ENCODE results near the gene BRINP3.
A peak's percentile ranks its signal among the peaks of the same experiment; 100 is the strongest.
"Not testable (repeated sequence)": the region's sequence is repeated elsewhere in the genome, so short reads cannot be mapped to it uniquely, and the experiment has no call there.

Gene BRINP3

DNA sequence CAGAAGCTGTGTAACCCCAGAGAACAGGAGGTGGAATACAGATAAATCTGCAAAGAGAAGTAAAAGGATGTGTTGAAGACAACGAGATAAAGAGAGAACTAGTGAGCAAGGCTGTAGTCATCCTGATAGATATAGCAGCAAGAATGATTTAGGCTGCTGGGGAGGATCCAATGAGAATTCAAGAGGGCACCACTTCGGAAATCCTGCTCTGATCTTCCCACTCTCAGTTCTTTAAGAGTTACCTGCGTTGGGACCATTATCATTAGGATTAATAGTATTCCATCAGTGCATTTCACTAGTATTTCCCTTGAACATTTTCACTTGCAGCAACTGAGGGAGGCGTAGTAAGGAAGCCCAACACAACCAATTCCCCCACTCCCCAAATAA is at the start of gene BRINP3:
BRINP3 (minus strand) TSS at position 103 of the 387 bp plus-strand sequence.
- no peak for DNase-seq

GRCh38 chr1:190511554-190511953 is 33.9 kb upstream of the BRINP3 start:
- DNase-seq, result no peak

GRCh38 chr1:190507357-190507756 is 29.7 kb upstream of the BRINP3 start:
- no peak for DNase-seq

DNA sequence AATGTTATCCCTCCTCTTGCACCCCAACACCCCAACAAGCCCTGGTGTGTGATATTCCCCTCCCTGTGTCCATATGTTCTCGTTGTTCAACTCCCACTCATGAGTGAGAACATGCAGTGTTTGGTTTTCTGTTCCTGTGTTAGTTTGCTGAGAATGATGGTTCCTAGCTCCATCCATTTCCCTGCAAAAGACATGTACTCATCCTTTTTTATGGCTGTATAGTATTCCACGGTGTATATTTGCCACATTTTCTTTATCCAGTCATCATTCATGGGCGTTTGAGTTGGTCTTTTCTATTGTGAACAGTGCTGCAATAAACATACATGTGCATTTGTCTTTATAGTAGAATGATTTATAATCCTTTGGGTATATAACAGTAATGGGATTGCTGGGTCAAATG is 26.9 kb upstream of the BRINP3 start:
- not testable (repeated sequence) for DNase-seq

DNA sequence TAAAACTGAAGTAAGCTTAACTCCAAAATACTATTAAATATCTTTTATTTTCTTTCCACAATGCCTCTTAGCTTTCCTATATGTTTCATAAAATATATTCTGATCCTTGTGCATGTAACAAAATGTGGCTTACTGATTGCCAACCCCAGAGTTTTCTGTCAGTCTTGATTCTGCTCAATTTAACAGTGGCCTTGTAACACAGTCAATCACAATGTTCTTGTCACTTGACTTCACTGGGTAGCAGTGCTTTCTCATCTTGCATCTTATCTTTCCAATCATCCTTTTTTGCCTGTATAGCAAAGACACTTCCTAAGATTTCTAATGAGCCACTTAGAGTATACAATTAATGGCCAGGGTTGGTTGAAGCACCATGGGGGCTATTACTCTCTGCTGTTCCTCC is 19.9 kb upstream of the BRINP3 start:
- no peak for DNase-seq

DNA sequence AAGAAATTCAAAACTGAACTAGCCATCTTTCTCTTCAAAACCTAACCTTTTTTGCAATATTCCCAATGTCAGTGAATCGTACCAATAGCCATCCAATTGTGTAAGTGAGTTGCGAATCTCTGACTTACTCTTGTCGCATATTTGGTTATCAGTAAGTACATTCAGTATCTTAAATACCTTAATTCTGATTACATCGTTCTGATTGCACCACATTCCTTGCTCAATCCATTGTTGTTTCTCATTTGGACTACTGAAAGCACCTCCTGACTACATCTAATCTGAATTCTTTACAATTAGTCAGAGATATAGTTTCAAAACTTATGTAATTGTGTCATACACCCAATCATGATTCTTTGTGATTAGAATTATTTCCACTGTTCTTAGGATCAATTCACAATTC is 16.8 kb upstream of the BRINP3 start:
- DNase-seq, result no peak

GRCh38 chr1:190491404-190491803 is 13.7 kb upstream of the BRINP3 start:
- no peak for DNase-seq

GRCh38 chr1:190484045-190484444 is 6.4 kb upstream of the BRINP3 start:
- no peak for DNase-seq

GRCh38 chr1:190480231-190480630 is 2.6 kb upstream of the BRINP3 start:
- no peak for DNase-seq

- peak in 1 of 2 experiments; percentile 9 for DNase-seq
These were observed 1.9 kb upstream of the BRINP3 start for GRCh38 chr1:190479516-190479915.

- no peak for DNase-seq
These were observed 1.4 kb upstream of the BRINP3 start for GRCh38 chr1:190479050-190479397.

DNA sequence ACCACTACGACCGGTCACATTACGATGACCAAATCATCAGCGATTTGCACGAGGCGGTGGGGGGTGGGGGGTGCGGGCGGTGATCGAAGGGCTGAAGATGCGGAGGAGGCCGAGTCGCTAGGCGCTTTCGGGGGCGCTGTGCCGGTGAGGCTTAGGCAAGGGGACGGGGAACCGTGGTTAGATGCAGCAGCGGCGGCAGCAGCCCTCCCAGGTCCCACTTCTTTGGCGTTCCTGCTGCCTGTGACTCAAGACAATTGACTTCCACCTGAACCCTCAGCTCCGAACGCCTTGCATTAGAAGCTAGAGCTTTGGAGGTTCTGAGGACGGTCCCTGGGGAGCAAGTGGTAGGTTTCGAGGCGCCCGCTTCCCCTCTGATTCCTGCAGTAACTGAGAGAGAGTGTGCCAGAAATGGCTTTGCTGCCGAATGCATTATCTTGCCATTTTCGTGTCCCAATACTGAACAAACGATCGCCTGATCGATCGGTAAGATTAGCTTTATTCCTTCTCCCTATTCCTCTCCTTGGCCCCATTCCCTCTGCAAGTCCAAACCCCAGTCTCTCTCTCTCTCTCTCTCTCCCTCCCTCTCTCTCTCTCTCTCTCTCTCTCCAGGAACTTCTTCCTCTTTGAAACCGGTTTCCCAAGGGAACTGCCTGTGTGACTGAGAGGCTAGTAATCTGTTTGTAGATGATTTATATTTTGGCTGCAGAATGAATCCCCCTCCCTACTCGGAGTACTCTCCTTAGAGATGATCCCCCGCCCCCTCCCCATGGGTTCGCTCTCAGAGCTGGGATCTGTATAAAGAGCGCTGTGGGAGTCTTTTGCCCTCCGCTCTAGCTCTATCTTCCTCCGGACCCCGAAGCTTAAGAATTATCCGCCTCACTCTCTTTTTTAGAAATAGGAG is 735 bp upstream of the BRINP3 start:
- no peak for DNase-seq

DNA sequence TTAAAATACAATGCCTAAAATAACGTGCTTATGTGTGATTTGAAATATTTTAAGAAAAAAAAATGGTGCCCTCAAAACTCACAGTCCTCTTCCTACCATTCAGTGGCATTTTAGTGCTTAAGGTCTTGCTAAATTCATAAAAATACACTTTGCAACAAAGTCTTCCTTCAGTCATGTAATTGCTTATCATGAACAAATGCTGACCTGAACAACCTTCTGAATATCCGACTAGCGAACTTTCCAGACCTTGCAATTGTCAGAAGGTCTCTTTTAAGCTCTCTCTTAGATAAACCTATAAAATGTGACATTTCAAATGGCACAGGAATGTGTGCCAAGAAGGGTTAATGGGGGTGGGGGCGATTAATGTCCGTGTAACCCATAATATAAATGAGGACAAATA is 858 bp downstream of the BRINP3 start:
- DNase-seq, result no peak

GRCh38 chr1:190476321-190476720 is 1.3 kb downstream of the BRINP3 start:
- no peak for DNase-seq

DNA sequence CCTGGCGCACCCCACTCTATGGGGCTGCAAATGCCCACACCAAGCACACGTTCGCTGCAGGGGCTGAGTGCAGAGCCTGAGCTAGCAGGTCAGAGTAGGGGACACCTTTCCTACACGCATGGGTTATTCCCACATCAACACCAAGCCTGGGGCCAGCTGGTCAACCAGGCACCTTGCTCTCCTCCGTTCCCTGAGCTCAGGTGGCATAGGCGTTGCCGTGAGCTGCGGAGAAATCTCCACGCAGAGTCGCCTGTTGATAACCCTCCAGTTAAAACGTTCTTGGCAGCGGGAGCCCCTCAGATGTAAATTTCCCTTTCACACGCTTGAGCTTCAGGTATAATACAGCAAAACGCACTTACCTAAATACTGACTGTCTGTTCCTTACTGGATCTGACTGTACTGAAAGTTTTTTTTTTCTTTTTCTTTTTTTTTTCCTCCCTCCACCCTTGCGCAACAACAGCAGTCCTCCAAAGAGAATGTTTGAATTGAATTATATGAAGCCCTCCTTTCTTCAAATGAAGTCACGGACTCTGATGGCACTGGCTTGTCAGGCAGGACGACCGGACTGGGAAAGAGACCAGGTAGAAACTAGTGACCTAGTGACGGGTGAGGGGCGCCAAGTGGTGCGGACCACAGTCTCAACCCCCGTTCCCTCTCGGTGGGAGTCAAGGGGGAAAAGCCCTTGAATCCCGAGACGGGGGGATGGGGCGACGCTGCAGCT is 2.1 kb downstream of the BRINP3 start:
- no peak for DNase-seq

- DNase-seq, result no peak
These were observed 2.9 kb downstream of the BRINP3 start for GRCh38 chr1:190474650-190475211.

GRCh38 chr1:190474010-190474409 is 3.7 kb downstream of the BRINP3 start:
- no peak for DNase-seq

DNA sequence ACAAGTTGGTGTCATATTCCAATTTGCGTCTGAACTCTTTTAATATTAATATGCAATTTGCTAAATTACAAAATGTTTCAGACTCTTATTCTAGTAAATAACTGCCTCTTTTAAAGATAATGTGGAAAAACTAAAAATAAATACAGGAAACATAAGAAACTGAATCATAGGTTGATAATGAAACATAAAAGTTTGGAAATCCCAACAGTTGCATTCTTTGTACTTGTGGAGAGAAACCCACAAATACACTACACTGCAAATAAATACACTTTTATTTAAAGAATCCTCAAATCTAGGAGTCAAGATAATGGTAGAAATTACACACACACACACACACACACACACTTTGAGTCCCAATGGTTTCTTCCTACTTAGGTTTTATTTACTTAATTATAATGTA is 5.2 kb downstream of the BRINP3 start:
- no peak for DNase-seq

- DNase-seq, result no peak
These were observed 5.6 kb downstream of the BRINP3 start for GRCh38 chr1:190472042-190472441.

DNA sequence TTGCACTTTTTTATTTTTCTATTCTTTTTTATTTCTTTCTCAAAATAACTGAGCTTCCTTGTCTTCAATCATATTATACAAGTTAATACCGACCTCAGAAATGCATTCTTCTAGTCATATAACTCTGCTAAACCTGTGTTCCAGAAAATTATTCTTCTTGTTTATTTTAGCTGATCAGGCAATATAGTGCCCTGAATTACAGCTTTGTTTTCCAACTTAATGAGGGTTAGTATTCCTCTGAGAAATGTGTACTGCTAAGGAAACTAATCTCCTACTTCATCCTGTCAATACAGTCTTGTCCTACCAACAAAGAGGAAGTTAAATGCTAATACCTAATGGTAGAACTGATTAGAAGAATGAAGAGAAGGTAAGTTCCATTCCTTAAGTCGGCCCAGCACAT is 13.0 kb downstream of the BRINP3 start:
- DNase-seq, result no peak

GRCh38 chr1:190456129-190456528 is 21.5 kb downstream of the BRINP3 start:
- DNase-seq, result no peak

GRCh38 chr1:190455631-190456030 is 22.0 kb downstream of the BRINP3 start:
- no peak for DNase-seq

GRCh38 chr1:190453550-190453949 is 24.1 kb downstream of the BRINP3 start:
- DNase-seq, result no peak

- no peak for DNase-seq
These were observed 25.3 kb downstream of the BRINP3 start for GRCh38 chr1:190452272-190452848.

Data from NCI-H1930 (cell line).